ENCODE results near the gene THUMPD2. TPM values are rescaled to one million over a fixed set of nuclear protein-coding genes. Genes with fewer than 3 reads are reported as not detected.

Gene THUMPD2
- total RNA-seq, 2 donors from 2014 or later = 7.0 to 18.8 TPM

DNA sequence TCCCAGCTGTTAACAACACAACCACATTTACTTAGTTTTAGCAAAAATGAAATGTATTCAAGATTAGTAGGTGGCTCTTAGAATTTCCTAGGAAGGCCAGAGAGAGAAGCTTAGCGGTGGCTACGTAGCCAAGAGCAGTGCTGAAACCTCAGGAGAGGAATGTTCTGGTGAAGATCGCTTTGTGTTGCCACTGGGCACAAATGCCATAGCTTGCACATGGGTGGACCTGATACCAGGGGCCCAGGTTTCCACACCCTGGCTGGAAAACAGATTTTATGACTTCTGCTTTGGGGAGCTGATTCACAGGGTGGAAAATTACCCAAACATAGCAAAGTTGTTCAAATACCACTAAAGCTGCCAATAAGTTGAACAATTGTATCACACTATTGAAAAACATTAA, 43.4 kb downstream of the THUMPD2 start:
- H3K27ac ChIP-seq = no peak overlapping the region
- DNase-seq (no peak), ATAC-seq (no peak)
- H3K9me3 ChIP-seq = no peaks in the 10 kb centered on the region
- H3K4me1 ChIP-seq = no peaks in the 10 kb centered on the region
- TF ChIP-seq POLR2A (IDR thresholded peaks at IDR 0.05) (no peak), CTCF (IDR thresholded peaks at IDR 0.05) (no peak)
- H3K27me3 ChIP-seq = no peaks in the 10 kb centered on the region
- 92 to 97% methylated on average over 3 of the region's 3 CpGs for WGBS, 2 donors
- intact Hi-C loops (cut with DNase I) = no loop called here
- H3K36me3 ChIP-seq (replicated peaks in 1 of 2; ENCODE audit: insufficient read depth in 1 of 2, low read depth in 2 of 2) = peaks cover 0 to 7% of the 10 kb centered on the region in 2 donors
- no peak overlapping the region for H3K4me3 ChIP-seq

GRCh38 chr2:39734445-39734844, 44.6 kb downstream of the THUMPD2 start:
- H3K36me3 ChIP-seq (replicated peaks in 1 of 2; ENCODE audit: insufficient read depth in 1 of 2, low read depth in 2 of 2) = peaks cover 0 to 7% of the 10 kb centered on the region in 2 donors
- TF ChIP-seq CTCF (IDR thresholded peaks at IDR 0.05) = no peak
- TF ChIP-seq POLR2A (IDR thresholded peaks at IDR 0.05) = no peak
- no peak overlapping the region for H3K27ac ChIP-seq
- H3K4me1 ChIP-seq = no peaks in the 10 kb centered on the region
- H3K27me3 ChIP-seq = no peaks in the 10 kb centered on the region
- ATAC-seq = no peak
- H3K4me3 ChIP-seq = no peak overlapping the region
- no peaks in the 10 kb centered on the region for H3K9me3 ChIP-seq
- no peak for DNase-seq
- intact Hi-C loops (cut with DNase I) = no loop called here

- intact Hi-C loops (cut with DNase I) = no loop called here
- no peak for ATAC-seq
- no peaks in the 10 kb centered on the region for H3K9me3 ChIP-seq
- WGBS, 2 donors = 90 to 93% methylated on average over 10 of the region's 10 CpGs
- peaks cover 0 to 7% of the 10 kb centered on the region in 2 donors for H3K36me3 ChIP-seq (replicated peaks in 1 of 2; ENCODE audit: insufficient read depth in 1 of 2, low read depth in 2 of 2)
- H3K27ac ChIP-seq = no peak overlapping the region
- DNase-seq = no peak
- H3K4me1 ChIP-seq = no peaks in the 10 kb centered on the region
- no peak for TF ChIP-seq POLR2A (IDR thresholded peaks at IDR 0.05)
- no peak for TF ChIP-seq CTCF (IDR thresholded peaks at IDR 0.05)
- H3K27me3 ChIP-seq = no peaks in the 10 kb centered on the region
- H3K4me3 ChIP-seq = no peak overlapping the region
These were observed 45.9 kb downstream of the THUMPD2 start for GRCh38 chr2:39733070-39733674.

- Histone ChIP-seq H3K9me3 (no peaks in the 10 kb centered on the region), H3K27ac (no peak overlapping the region), H3K27me3 (no peaks in the 10 kb centered on the region), H3K36me3 (replicated peaks in 1 of 2; ENCODE audit: insufficient read depth in 1 of 2, low read depth in 2 of 2) (peaks cover 0 to 7% of the 10 kb centered on the region in 2 donors), H3K4me3 (no peak overlapping the region), H3K4me1 (no peaks in the 10 kb centered on the region)
- DNase-seq = peak in 1 of 4 donors; percentile 16
- intact Hi-C loops (cut with DNase I) = no loop called here
- WGBS, 2 donors = 82 to 100% methylated on average over 1 of the region's 1 CpG
- no peak for ATAC-seq
- no peak for TF ChIP-seq POLR2A (IDR thresholded peaks at IDR 0.05)
- no peak for TF ChIP-seq CTCF (IDR thresholded peaks at IDR 0.05)
These were observed 46.6 kb downstream of the THUMPD2 start for GRCh38 chr2:39732482-39732881.

GRCh38 chr2:39731546-39731945, 47.5 kb downstream of the THUMPD2 start:
- intact Hi-C loops (cut with DNase I) = no loop called here
- ATAC-seq (no peak), DNase-seq (no peak)
- no peak overlapping the region for H3K27ac ChIP-seq
- no peaks in the 10 kb centered on the region for H3K9me3 ChIP-seq
- peaks cover 0 to 3% of the 10 kb centered on the region in 2 donors for H3K36me3 ChIP-seq (replicated peaks in 1 of 2; ENCODE audit: insufficient read depth in 1 of 2, low read depth in 2 of 2)
- no peaks in the 10 kb centered on the region for H3K27me3 ChIP-seq
- no peak overlapping the region for H3K4me3 ChIP-seq
- TF ChIP-seq CTCF (IDR thresholded peaks at IDR 0.05) = no peak
- TF ChIP-seq POLR2A (IDR thresholded peaks at IDR 0.05) = no peak
- no peaks in the 10 kb centered on the region for H3K4me1 ChIP-seq
- WGBS, 2 donors = 86 to 87% methylated on average over 3 of the region's 3 CpGs

Measured in body of pancreas (tissue), 4 donors.